SU-DHL-6 (cell line): ENCODE results near the gene TNS3.

Source experiments
- H2AFZ ChIP-seq: fragments of 200-600 bp; sonication (generic); 2 replicates; pipeline ENCODE4 v1.6.1; 2014; ENCODE audit warnings: low read depth, mild to moderate bottlenecking, moderate library complexity, mixed read lengths, antibody characterized with exemption, low read length; ENCODE audit not compliant: severe bottlenecking
- H3F3A ChIP-seq: fragments of 200-600 bp; shearing (Covaris generic); 2 replicates; pipeline ENCODE4 v1.6.0; 2016; ENCODE audit warnings: antibody characterized with exemption, mild to moderate bottlenecking; ENCODE audit not compliant: insufficient read depth
- H3K27ac ChIP-seq: fragments of 200-600 bp; sonication (generic); 2 replicates; pipeline ENCODE4 v1.5.1; 2016; ENCODE audit warnings: low read depth, mild to moderate bottlenecking, low read length, moderate library complexity, mixed read lengths
- H3K27me3 ChIP-seq: fragments of 200-600 bp; sonication (generic), shearing (Covaris generic); 2 replicates; pipeline ENCODE4 v1.6.0; 2014; ENCODE audit warnings: mild to moderate bottlenecking, low read length
- H3K36me3 ChIP-seq: fragments of 200-600 bp; sonication (generic); 2 replicates; pipeline ENCODE4 v1.6.1; 2014; ENCODE audit warnings: mild to moderate bottlenecking, low read length, mixed read lengths
- H3K4me2 ChIP-seq: fragments of 300-600, 200-600 bp; shearing (Covaris generic), sonication (generic); 2 replicates; pipeline ENCODE4 v1.6.0; 2014; ENCODE audit warnings: low read length, low read depth, mild to moderate bottlenecking; ENCODE audit not compliant: poor library complexity, severe bottlenecking
- H3K4me3 ChIP-seq: fragments of 200-600 bp; sonication (generic); 2 replicates; pipeline ENCODE4 v1.5.1; 2014; ENCODE audit warnings: antibody characterized with exemption, low read length, mild to moderate bottlenecking, mixed read lengths; ENCODE audit not compliant: insufficient read depth, poor library complexity, severe bottlenecking
- H3K79me2 ChIP-seq: fragments of 200-600 bp; sonication (generic); 2 replicates; pipeline ENCODE4 v1.6.1; 2014; ENCODE audit warnings: mild to moderate bottlenecking, low read length, moderate library complexity; ENCODE audit not compliant: insufficient read depth
- H3K9ac ChIP-seq: fragments of 200-600 bp; sonication (generic); 2 replicates; pipeline ENCODE4 v1.7.0; 2014; ENCODE audit warnings: mild to moderate bottlenecking, low read length
- H3K9me2 ChIP-seq: fragments of 200-600 bp; sonication (generic); replicated peaks from 2 replicates; pipeline ENCODE4 v1.6.1; 2014; ENCODE audit warnings: low read length; ENCODE audit not compliant: insufficient read depth
- H3K9me3 ChIP-seq: fragments of 200-600 bp; sonication (generic); 2 replicates; pipeline ENCODE4 v1.6.1; 2014; ENCODE audit warnings: low read length, mixed read lengths; ENCODE audit not compliant: insufficient read depth
- H4K20me1 ChIP-seq: fragments of 200-600 bp; sonication (generic); 2 replicates; pipeline ENCODE4 v1.6.1; 2014; ENCODE audit warnings: low read depth, mild to moderate bottlenecking, antibody characterized with exemption, low read length, moderate library complexity, mixed read lengths
- CTCF ChIP-seq: fragments of 200-600 bp; sonication (generic); IDR thresholded peaks from one replicate; pipeline ENCODE4 v1.5.1; 2017; ENCODE audit warnings: antibody characterized with exemption, mild to moderate bottlenecking, low read length, moderate library complexity; ENCODE audit not compliant: insufficient read depth, poor library complexity, severe bottlenecking
- EZH2phosphoT487 ChIP-seq: fragments of 200-600 bp; sonication (generic), shearing (Covaris generic); conservative IDR thresholded peaks from 2 replicates; pipeline ENCODE4 v1.6.1; 2018; ENCODE audit warnings: mild to moderate bottlenecking, antibody characterized with exemption, low read length, moderate library complexity, mixed read lengths

The TNS3 gene

DNA sequence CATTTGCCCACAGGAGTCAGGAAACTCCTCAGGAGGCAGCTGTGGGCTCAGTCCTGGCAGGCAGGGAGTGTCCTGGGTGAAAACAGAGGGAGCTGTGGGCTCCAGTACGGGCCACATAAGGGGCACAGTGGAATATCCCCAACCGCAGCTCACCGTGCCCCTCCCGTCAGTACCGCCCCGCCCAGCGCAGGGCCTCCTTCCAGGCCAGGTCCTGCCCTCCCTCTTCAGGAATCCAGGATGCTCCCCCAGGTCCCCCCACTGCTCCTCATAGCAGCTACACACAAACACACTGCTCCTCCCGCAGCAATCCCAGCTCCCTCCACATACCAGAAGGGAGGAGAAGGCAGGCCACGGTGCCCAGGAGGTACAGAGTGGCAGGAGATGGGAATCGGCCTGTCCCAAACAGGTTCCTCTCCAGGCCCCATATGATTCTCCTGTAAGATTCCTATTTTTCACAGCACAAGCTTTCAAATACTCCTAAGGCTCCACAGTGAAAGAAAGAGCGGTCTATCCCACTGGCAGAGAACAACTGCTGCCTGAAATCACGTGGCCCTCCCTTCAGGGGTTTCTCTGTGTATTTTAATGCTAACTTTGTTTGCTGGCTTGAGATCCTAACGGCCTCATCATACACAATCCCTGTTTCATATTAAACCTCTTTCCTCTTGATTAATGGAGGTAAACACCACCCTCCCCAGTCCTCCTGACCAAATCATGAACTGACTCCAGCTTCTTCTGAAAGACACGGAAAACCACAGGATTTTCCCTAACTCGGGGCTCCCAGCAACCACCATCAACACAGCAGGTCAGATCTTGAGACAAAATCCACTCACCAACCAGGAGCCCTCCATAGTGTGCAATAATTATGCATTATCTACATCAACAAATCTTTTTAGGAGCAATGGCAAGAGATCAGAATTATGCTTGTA, 178.7 kb downstream of the TNS3 start:
- no peak overlapping the region for H3K4me3 ChIP-seq
- no peaks in the 10 kb centered on the region for H3K36me3 ChIP-seq
- H3K9me3 ChIP-seq, result no peaks in the 10 kb centered on the region
- TF ChIP-seq CTCF (no peak), EZH2phosphoT487 (no peak)
- H4K20me1 ChIP-seq, result no peaks in the 10 kb centered on the region
- no peak overlapping the region for H3K9ac ChIP-seq
- no peaks in the 10 kb centered on the region for H3K79me2 ChIP-seq
- H3K27me3 ChIP-seq, result no peaks in the 10 kb centered on the region
- no peak overlapping the region for H3K27ac ChIP-seq
- no peaks in the 10 kb centered on the region for H3K9me2 ChIP-seq
- no peak overlapping the region for H3K4me2 ChIP-seq
- no peak overlapping the region for H2AFZ ChIP-seq
- H3F3A ChIP-seq, result 0 out of 2 replicates have a peak, but pooled peaks cover 4% of the 10 kb centered on the region

DNA sequence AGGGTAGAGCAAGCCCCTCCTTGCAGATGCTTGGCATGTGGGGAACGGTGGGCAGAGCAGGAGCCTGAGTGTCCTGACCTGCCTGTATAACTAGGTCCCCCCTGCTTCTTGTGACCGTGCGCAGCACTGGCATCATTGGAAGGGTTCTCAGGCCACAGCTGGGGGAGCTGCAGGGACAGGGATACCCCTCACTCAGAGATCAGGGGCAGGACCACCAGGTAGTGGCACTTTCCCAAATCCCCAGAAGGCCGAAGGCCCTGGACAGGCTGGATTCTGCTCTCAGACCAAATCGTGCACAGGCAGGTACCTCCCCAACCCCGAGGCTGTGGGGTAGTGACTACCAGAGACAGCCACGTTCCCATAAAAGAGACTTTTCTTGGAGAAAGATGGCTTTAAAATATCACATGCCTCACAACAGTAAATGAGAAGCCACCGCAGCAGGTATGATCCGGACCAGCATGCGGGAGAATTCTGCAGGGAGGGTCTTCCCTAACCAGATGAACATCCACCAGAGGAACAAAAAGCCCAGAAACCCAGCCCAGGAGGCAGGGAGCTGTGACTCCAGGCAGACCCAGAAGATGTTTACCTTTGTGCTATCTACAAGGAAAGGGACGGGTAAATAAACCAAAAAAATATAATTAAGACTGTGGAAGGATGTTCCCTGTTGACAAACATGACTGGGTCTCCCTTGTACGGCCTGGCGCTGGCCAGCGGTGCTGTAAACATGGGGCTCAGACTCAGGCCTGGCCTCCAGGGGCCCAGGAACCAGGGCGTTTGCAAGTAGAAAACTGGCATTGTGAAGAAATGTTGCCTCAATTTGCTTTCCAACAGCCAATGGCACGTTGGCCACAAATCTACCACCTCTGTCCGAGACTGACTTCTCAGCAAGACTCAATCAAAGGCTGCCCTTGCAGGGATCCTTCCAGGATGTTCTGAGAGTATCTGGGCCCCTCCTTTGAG, 180.0 kb downstream of the TNS3 start:
- no peak overlapping the region for H3K4me2 ChIP-seq
- no peak overlapping the region for H2AFZ ChIP-seq
- H3K27ac ChIP-seq, result no peak overlapping the region
- H3K4me3 ChIP-seq, result no peak overlapping the region
- H3F3A ChIP-seq, result 0 out of 2 replicates have a peak, but pooled peaks cover 4% of the 10 kb centered on the region
- TF ChIP-seq EZH2phosphoT487, result no peak
- no peaks in the 10 kb centered on the region for H3K36me3 ChIP-seq
- no peak overlapping the region for H3K9ac ChIP-seq
- H3K79me2 ChIP-seq, result no peaks in the 10 kb centered on the region
- H3K9me2 ChIP-seq, result no peaks in the 10 kb centered on the region
- no peaks in the 10 kb centered on the region for H3K27me3 ChIP-seq
- no peaks in the 10 kb centered on the region for H4K20me1 ChIP-seq
- no peaks in the 10 kb centered on the region for H3K9me3 ChIP-seq

- Histone ChIP-seq H3K4me3 (no peak overlapping the region), H2AFZ (no peak overlapping the region), H3K4me2 (no peak overlapping the region), H4K20me1 (no peaks in the 10 kb centered on the region), H3K36me3 (peaks cover 5% of the 10 kb centered on the region; the same call in 1 of the 2 replicates), H3K27me3 (no peaks in the 10 kb centered on the region), H3K9me3 (no peaks in the 10 kb centered on the region), H3K9ac (no peak overlapping the region), H3K79me2 (no peaks in the 10 kb centered on the region), H3F3A (0 out of 2 replicates have a peak, but pooled peaks cover 4% of the 10 kb centered on the region), H3K27ac (no peak overlapping the region), H3K9me2 (no peaks in the 10 kb centered on the region)
- no peak for TF ChIP-seq EZH2phosphoT487
- no peak for TF ChIP-seq CTCF
Measured at GRCh38 chr7:47400741-47401206, 181.1 kb downstream of the TNS3 start.
